GM06990 (cell line): ENCODE data around the gene C2orf42.
A peak's percentile ranks its signal among the peaks of the same experiment; 100 is the strongest.
"Not testable (repeated sequence)": the region's sequence is repeated elsewhere in the genome, so short reads cannot be mapped to it uniquely, and the experiment has no call there.

Experiments
- DNase-seq: peaks from one replicate; pipeline ENCODE4 v3.0.0-alpha.2; 2011; ENCODE audit not compliant: insufficient read length; ENCODE audit errors: extremely low read depth
- H3K27me3 ChIP-seq: replicated peaks from 2 replicates; pipeline ENCODE4 v1.6.0; 2011; ENCODE audit warnings: low read length; ENCODE audit not compliant: control insufficient read depth, insufficient read depth
- H3K36me3 ChIP-seq: 2 replicates; pipeline ENCODE4 v1.5.1; 2011; ENCODE audit warnings: low read length; ENCODE audit not compliant: control insufficient read depth, insufficient read depth
- H3K4me3 ChIP-seq: replicated peaks from 2 replicates; pipeline ENCODE4 v1.5.1; 2011; ENCODE audit warnings: low read depth, mild to moderate bottlenecking, control low read depth, low read length
- TF ChIP-seq, protein P1 (sequence below): IDR thresholded peaks from 2 replicates; pipeline ENCODE4 v1.5.1; 2011; ENCODE audit warnings: low read length, control low read depth, mild to moderate bottlenecking, inconsistent platforms; ENCODE audit not compliant: insufficient read depth, poor library complexity, severe bottlenecking

Gene C2orf42

GRCh38 chr2:70103531-70104061 lies 87.2 kb downstream of the C2orf42 start:
- Histone ChIP-seq H3K4me3 (peak overlapping the region; percentile 40), H3K27me3 (no peaks in the 10 kb centered on the region), H3K36me3 (no peaks in the 10 kb centered on the region)
- TF ChIP-seq, protein P1, sequence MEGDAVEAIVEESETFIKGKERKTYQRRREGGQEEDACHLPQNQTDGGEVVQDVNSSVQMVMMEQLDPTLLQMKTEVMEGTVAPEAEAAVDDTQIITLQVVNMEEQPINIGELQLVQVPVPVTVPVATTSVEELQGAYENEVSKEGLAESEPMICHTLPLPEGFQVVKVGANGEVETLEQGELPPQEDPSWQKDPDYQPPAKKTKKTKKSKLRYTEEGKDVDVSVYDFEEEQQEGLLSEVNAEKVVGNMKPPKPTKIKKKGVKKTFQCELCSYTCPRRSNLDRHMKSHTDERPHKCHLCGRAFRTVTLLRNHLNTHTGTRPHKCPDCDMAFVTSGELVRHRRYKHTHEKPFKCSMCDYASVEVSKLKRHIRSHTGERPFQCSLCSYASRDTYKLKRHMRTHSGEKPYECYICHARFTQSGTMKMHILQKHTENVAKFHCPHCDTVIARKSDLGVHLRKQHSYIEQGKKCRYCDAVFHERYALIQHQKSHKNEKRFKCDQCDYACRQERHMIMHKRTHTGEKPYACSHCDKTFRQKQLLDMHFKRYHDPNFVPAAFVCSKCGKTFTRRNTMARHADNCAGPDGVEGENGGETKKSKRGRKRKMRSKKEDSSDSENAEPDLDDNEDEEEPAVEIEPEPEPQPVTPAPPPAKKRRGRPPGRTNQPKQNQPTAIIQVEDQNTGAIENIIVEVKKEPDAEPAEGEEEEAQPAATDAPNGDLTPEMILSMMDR, result no peak
- no peak for DNase-seq

DNA sequence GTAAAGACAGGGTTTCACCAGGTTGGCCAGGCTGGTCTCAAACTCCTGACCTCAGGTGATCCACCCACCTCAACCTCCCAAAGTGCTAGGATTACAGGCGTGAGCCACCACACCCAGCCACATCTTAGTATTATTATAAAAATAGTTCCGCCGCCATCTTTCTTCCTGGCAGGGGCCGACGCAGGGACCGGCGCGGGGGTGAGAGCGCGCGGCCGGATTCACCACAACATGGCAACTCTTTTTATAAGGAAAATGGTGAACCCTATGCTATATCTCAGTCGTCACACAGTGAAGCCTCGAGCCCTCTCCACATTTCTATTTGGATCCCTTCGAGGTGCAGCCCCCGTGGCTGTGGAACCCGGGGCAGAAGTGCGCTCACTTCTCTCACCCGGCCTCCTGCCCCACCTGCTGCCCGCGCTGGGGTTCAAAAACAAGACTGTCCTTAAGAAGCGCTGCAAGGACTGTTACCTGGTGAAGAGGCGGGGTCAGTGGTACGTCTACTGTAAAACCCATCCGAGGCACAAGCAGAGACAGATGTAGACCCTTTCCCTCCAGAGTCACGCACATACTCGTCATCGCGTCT lies 88.4 kb downstream of the C2orf42 start:
- not testable (repeated sequence) for H3K36me3 ChIP-seq, DNase-seq, H3K27me3 ChIP-seq, H3K4me3 ChIP-seq

DNA sequence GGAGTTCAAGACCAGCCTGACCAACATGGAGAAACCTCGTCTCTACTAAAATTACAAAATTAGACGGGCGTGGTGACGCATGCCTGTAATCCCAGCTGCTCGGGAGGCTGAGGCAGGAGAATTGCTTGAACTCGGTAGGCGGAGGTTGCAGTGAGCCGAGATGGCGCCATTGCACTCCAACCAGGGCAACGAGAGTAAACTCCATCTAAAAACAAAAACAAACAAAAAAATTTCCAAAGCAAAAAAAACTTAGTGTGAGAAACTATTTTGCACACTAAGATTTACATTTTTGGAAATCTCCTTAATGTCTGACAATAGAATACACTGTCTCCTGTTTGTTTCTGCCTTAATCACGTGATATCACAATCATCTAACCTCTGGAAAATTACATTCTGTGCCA lies 89.1 kb downstream of the C2orf42 start:
- not testable (repeated sequence) for H3K36me3 ChIP-seq, H3K27me3 ChIP-seq, DNase-seq, H3K4me3 ChIP-seq

- TF ChIP-seq, protein P1, result no peak
- no peaks in the 10 kb centered on the region for H3K27me3 ChIP-seq
- DNase-seq, result no peak
Measured at GRCh38 chr2:70101174-70101573, 89.6 kb downstream of the C2orf42 start.

More at GRCh38 chr2:70101174-70101573, 89.6 kb downstream of the C2orf42 start:
- H3K4me3 ChIP-seq, result no peak overlapping the region
- H3K36me3 ChIP-seq, result no peaks in the 10 kb centered on the region
